Neuron (in vitro differentiated cells): Measurements from ENCODE around the gene DSCAM.

ENCODE experiments used
- H2AFZ ChIP-seq: one replicate; pipeline ENCODE4 v1.6.1; 2013; ENCODE audit warnings: low read depth, mild to moderate bottlenecking, inconsistent platforms, low read length, moderate library complexity
- H3K27me3 ChIP-seq: one replicate; pipeline ENCODE4 v1.6.1; 2013; ENCODE audit warnings: low read length; ENCODE audit not compliant: insufficient read depth
- H3K36me3 ChIP-seq: one replicate; pipeline ENCODE4 v1.6.1; 2013; ENCODE audit warnings: low read length; ENCODE audit not compliant: insufficient read depth
- H3K4me1 ChIP-seq: one replicate; pipeline ENCODE4 v1.6.1; 2013; ENCODE audit warnings: low read length; ENCODE audit not compliant: insufficient read depth
- H3K4me3 ChIP-seq: 2 replicates; pipeline ENCODE4 v1.5.1; 2013; ENCODE audit warnings: mild to moderate bottlenecking, low read length, moderate library complexity
- H3K9me3 ChIP-seq: one replicate; pipeline ENCODE4 v1.6.1; 2013; ENCODE audit warnings: low read length

Gene DSCAM

GRCh38 chr21:40158366-40158765 lies 688.6 kb downstream of the DSCAM start:
- H3K36me3 ChIP-seq, result no peaks in the 10 kb centered on the region
- H3K4me1 ChIP-seq, result peaks cover 3% of the 10 kb centered on the region
- no peak overlapping the region for H2AFZ ChIP-seq
- H3K9me3 ChIP-seq, result no peaks in the 10 kb centered on the region
- H3K4me3 ChIP-seq, result no peak overlapping the region
- H3K27me3 ChIP-seq, result no peaks in the 10 kb centered on the region

GRCh38 chr21:40155563-40155962 lies 691.4 kb downstream of the DSCAM start:
- no peak overlapping the region for H3K4me3 ChIP-seq
- no peaks in the 10 kb centered on the region for H3K27me3 ChIP-seq
- no peak overlapping the region for H2AFZ ChIP-seq

GRCh38 chr21:40153351-40153750 lies 693.6 kb downstream of the DSCAM start:
- Histone ChIP-seq H3K4me3 (no peak overlapping the region), H3K27me3 (no peaks in the 10 kb centered on the region), H3K36me3 (no peaks in the 10 kb centered on the region), H3K4me1 (peaks cover 8% of the 10 kb centered on the region), H2AFZ (no peak overlapping the region), H3K9me3 (no peaks in the 10 kb centered on the region)

More at GRCh38 chr21:40155563-40155962, 691.4 kb downstream of the DSCAM start:
- no peaks in the 10 kb centered on the region for H3K9me3 ChIP-seq
- H3K4me1 ChIP-seq, result peaks cover 8% of the 10 kb centered on the region
- no peaks in the 10 kb centered on the region for H3K36me3 ChIP-seq

- Histone ChIP-seq H3K36me3 (no peaks in the 10 kb centered on the region), H3K27me3 (no peaks in the 10 kb centered on the region), H2AFZ (no peak overlapping the region), H3K4me1 (peaks cover 8% of the 10 kb centered on the region), H3K9me3 (no peaks in the 10 kb centered on the region), H3K4me3 (no peak overlapping the region)
Measured at GRCh38 chr21:40152476-40152875, 694.5 kb downstream of the DSCAM start.

GRCh38 chr21:40151611-40152010 lies 695.3 kb downstream of the DSCAM start:
- Histone ChIP-seq H2AFZ (no peak overlapping the region), H3K4me1 (peaks cover 8% of the 10 kb centered on the region), H3K27me3 (no peaks in the 10 kb centered on the region), H3K36me3 (no peaks in the 10 kb centered on the region), H3K4me3 (no peak overlapping the region), H3K9me3 (no peaks in the 10 kb centered on the region)

GRCh38 chr21:40146216-40146837 lies 700.6 kb downstream of the DSCAM start:
- no peaks in the 10 kb centered on the region for H3K4me1 ChIP-seq
- H2AFZ ChIP-seq, result no peak overlapping the region
- no peaks in the 10 kb centered on the region for H3K9me3 ChIP-seq
- H3K4me3 ChIP-seq, result no peak overlapping the region
- H3K27me3 ChIP-seq, result no peaks in the 10 kb centered on the region
- no peaks in the 10 kb centered on the region for H3K36me3 ChIP-seq

- Histone ChIP-seq H3K4me1 (no peaks in the 10 kb centered on the region), H3K9me3 (no peaks in the 10 kb centered on the region)
Measured at GRCh38 chr21:40143822-40144525, 703.0 kb downstream of the DSCAM start.

GRCh38 chr21:40141621-40142020 lies 705.3 kb downstream of the DSCAM start:
- no peak overlapping the region for H2AFZ ChIP-seq
- no peak overlapping the region for H3K4me3 ChIP-seq
- no peaks in the 10 kb centered on the region for H3K36me3 ChIP-seq
- H3K27me3 ChIP-seq, result no peaks in the 10 kb centered on the region
- H3K9me3 ChIP-seq, result no peaks in the 10 kb centered on the region
- no peaks in the 10 kb centered on the region for H3K4me1 ChIP-seq

More at GRCh38 chr21:40143822-40144525, 703.0 kb downstream of the DSCAM start:
- no peak overlapping the region for H2AFZ ChIP-seq
- no peak overlapping the region for H3K4me3 ChIP-seq
- no peaks in the 10 kb centered on the region for H3K36me3 ChIP-seq
- H3K27me3 ChIP-seq, result no peaks in the 10 kb centered on the region

GRCh38 chr21:40140675-40141074 lies 706.3 kb downstream of the DSCAM start:
- Histone ChIP-seq H3K4me1 (no peaks in the 10 kb centered on the region), H3K27me3 (no peaks in the 10 kb centered on the region), H3K36me3 (no peaks in the 10 kb centered on the region), H3K9me3 (no peaks in the 10 kb centered on the region), H3K4me3 (no peak overlapping the region), H2AFZ (no peak overlapping the region)

- Histone ChIP-seq H3K4me1 (no peaks in the 10 kb centered on the region), H3K36me3 (no peaks in the 10 kb centered on the region), H2AFZ (no peak overlapping the region), H3K27me3 (no peaks in the 10 kb centered on the region), H3K4me3 (no peak overlapping the region), H3K9me3 (no peaks in the 10 kb centered on the region)
Measured at GRCh38 chr21:40139636-40140035, 707.3 kb downstream of the DSCAM start.

- no peaks in the 10 kb centered on the region for H3K36me3 ChIP-seq
- no peak overlapping the region for H3K4me3 ChIP-seq
- H3K9me3 ChIP-seq, result no peaks in the 10 kb centered on the region
- H2AFZ ChIP-seq, result no peak overlapping the region
- no peaks in the 10 kb centered on the region for H3K4me1 ChIP-seq
- H3K27me3 ChIP-seq, result no peaks in the 10 kb centered on the region
Measured at GRCh38 chr21:40136571-40136970, 710.4 kb downstream of the DSCAM start.

GRCh38 chr21:40134731-40135492 lies 712.0 kb downstream of the DSCAM start:
- H3K36me3 ChIP-seq, result no peaks in the 10 kb centered on the region
- no peak overlapping the region for H3K4me3 ChIP-seq

GRCh38 chr21:40130476-40130875 lies 716.5 kb downstream of the DSCAM start:
- H2AFZ ChIP-seq, result no peak overlapping the region
- no peaks in the 10 kb centered on the region for H3K4me1 ChIP-seq
- H3K9me3 ChIP-seq, result no peaks in the 10 kb centered on the region
- no peaks in the 10 kb centered on the region for H3K27me3 ChIP-seq
- no peaks in the 10 kb centered on the region for H3K36me3 ChIP-seq
- H3K4me3 ChIP-seq, result no peak overlapping the region

More at GRCh38 chr21:40134731-40135492, 712.0 kb downstream of the DSCAM start:
- Histone ChIP-seq H3K9me3 (no peaks in the 10 kb centered on the region), H3K4me1 (no peaks in the 10 kb centered on the region), H2AFZ (no peak overlapping the region), H3K27me3 (no peaks in the 10 kb centered on the region)
